ENCODE results near the gene NAALADL2. TPM values are rescaled to one million over a fixed set of nuclear protein-coding genes. Genes with fewer than 3 reads are reported as not detected.

The NAALADL2 gene
- total RNA-seq, 2 experiments from 2014 or later, result 0.27 TPM; not detected in 1

GRCh38 chr3:175233957-175234940, 375.1 kb downstream of the NAALADL2 start:
- intact Hi-C loops (cut with DNase I, micrococcal nuclease), result no loop called here
- ChIA-PET POLR2A (no interaction called here), CTCF (no interaction called here)
- H3K9me3 Mint-ChIP-seq (ENCODE audit: low read depth), result no peaks in the 10 kb centered on the region
- H3K4me1 Mint-ChIP-seq, result no peaks in the 10 kb centered on the region
- no peak overlapping the region for H3K4me3 Mint-ChIP-seq
- H3K36me3 Mint-ChIP-seq (ENCODE audit: low read depth), result no peaks in the 10 kb centered on the region
- no peaks in the 10 kb centered on the region for H3K27me3 Mint-ChIP-seq
- DNase-seq (no peak), ATAC-seq (no peak)
- H3K27ac Mint-ChIP-seq, result no peak overlapping the region

DNA sequence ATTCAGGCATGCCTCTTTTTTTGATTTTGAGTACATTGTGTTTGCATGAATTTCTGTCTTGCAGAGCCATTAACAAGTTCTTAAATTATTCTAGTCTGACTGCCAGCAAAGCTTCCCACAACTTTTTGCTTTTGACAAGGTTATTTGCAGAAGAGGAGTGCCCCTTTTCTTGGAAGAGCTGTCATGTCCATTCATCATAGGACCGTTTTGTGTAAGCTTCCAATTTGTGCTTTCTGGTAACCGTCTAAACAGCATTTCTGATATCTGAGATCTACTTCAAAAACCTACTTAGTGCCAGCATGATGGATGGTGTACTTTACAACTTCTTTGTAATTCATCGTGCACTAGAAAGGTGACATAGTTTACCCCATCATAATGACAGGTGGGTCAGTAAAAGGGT, 379.7 kb downstream of the NAALADL2 start:
- H3K4me3 Mint-ChIP-seq, result no peak overlapping the region
- DNase-seq, result no peak
- H3K27ac Mint-ChIP-seq, result no peak overlapping the region
- no peaks in the 10 kb centered on the region for H3K9me3 Mint-ChIP-seq (ENCODE audit: low read depth)
- CTCF ChIA-PET, result interaction anchor here (0.5 kb wide), 1 partner anchor 797 kb away, joined by 3 read pairs; no protein-coding TSS in a partner anchor
- POLR2A ChIA-PET, result no interaction called here
- no peaks in the 10 kb centered on the region for H3K36me3 Mint-ChIP-seq (ENCODE audit: low read depth)
- no peaks in the 10 kb centered on the region for H3K27me3 Mint-ChIP-seq
- intact Hi-C loops (cut with DNase I, micrococcal nuclease), result no loop called here
- ATAC-seq, result no peak
- no peaks in the 10 kb centered on the region for H3K4me1 Mint-ChIP-seq

- ChIA-PET POLR2A (no interaction called here), CTCF (no interaction called here)
- Mint-ChIP-seq H3K4me3 (no peak overlapping the region), H3K9me3 (ENCODE audit: low read depth) (no peaks in the 10 kb centered on the region), H3K27ac (no peak overlapping the region), H3K36me3 (ENCODE audit: low read depth) (no peaks in the 10 kb centered on the region), H3K27me3 (no peaks in the 10 kb centered on the region), H3K4me1 (no peaks in the 10 kb centered on the region)
- DNase-seq (no peak), ATAC-seq (no peak)
- intact Hi-C loops (cut with DNase I, micrococcal nuclease), result no loop called here
Observed at GRCh38 chr3:175240921-175241320, 381.8 kb downstream of the NAALADL2 start.

DNA sequence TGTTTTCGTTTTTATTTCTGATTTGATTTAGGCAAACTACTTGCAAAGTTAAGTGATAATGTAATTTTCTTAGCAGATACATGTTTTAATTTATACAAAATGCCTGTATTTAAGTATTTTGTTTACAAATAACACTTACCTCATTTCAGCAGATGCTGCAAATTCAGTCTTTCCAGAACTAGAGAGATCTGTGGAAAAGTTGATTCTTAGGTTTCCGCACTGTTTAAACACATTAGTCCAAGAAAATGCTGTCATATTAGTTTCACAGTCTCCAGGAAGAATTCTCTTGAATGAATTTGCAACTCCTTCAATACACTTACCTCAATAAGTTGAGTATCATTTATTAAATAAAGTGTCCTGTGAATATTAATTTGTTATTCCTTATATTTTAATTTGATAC, 383.1 kb downstream of the NAALADL2 start:
- no peak overlapping the region for H3K4me3 Mint-ChIP-seq
- intact Hi-C loops (cut with DNase I, micrococcal nuclease), result no loop called here
- H3K27ac Mint-ChIP-seq, result no peak overlapping the region
- H3K27me3 Mint-ChIP-seq, result no peaks in the 10 kb centered on the region
- ChIA-PET CTCF (no interaction called here), POLR2A (no interaction called here)
- no peaks in the 10 kb centered on the region for H3K36me3 Mint-ChIP-seq (ENCODE audit: low read depth)
- H3K4me1 Mint-ChIP-seq, result no peaks in the 10 kb centered on the region
- no peak for ATAC-seq
- no peaks in the 10 kb centered on the region for H3K9me3 Mint-ChIP-seq (ENCODE audit: low read depth)
- DNase-seq, result no peak

- POLR2A ChIA-PET, result no interaction called here
- intact Hi-C loops (cut with DNase I, micrococcal nuclease), result no loop called here
Observed at GRCh38 chr3:175246234-175246633, 387.1 kb downstream of the NAALADL2 start.

DNA sequence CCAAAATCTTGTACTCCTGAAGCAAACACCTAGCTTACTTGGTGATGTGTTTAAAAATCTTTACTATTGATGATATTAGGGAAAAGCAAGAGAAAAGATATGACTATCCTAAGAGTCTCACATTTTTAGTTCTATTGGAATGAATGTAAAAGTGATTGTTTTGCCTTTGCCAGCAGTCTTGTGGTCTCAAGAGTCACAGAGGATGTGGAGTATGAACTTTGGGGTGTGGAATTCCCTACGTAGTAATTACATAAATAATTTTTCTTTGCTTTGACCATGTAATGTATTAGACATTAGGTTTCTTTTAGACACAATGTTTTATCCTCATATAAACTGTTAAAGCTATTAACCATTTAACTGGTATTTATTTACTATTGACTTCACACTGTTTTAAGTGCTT, 387.6 kb downstream of the NAALADL2 start:
- H3K4me1 Mint-ChIP-seq, result no peaks in the 10 kb centered on the region
- no peak overlapping the region for H3K27ac Mint-ChIP-seq
- H3K36me3 Mint-ChIP-seq (ENCODE audit: low read depth), result no peaks in the 10 kb centered on the region
- ChIA-PET CTCF (no interaction called here), POLR2A (no interaction called here)
- H3K4me3 Mint-ChIP-seq, result no peak overlapping the region
- DNase-seq (no peak), ATAC-seq (no peak)
- H3K9me3 Mint-ChIP-seq (ENCODE audit: low read depth), result no peaks in the 10 kb centered on the region
- intact Hi-C loops (cut with DNase I, micrococcal nuclease), result no loop called here
- H3K27me3 Mint-ChIP-seq, result no peaks in the 10 kb centered on the region

More at GRCh38 chr3:175246234-175246633, 387.1 kb downstream of the NAALADL2 start:
- CTCF ChIA-PET, result no interaction called here
- DNase-seq, result no peak
- no peaks in the 10 kb centered on the region for H3K9me3 Mint-ChIP-seq (ENCODE audit: low read depth)
- H3K4me3 Mint-ChIP-seq, result no peak overlapping the region
- no peak overlapping the region for H3K27ac Mint-ChIP-seq
- no peak for ATAC-seq
- no peaks in the 10 kb centered on the region for H3K4me1 Mint-ChIP-seq
- no peaks in the 10 kb centered on the region for H3K36me3 Mint-ChIP-seq (ENCODE audit: low read depth)
- H3K27me3 Mint-ChIP-seq, result no peaks in the 10 kb centered on the region

- ATAC-seq (no peak), DNase-seq (no peak)
- Mint-ChIP-seq H3K4me1 (no peaks in the 10 kb centered on the region), H3K4me3 (no peak overlapping the region), H3K36me3 (ENCODE audit: low read depth) (no peaks in the 10 kb centered on the region), H3K27me3 (no peaks in the 10 kb centered on the region), H3K27ac (no peak overlapping the region), H3K9me3 (ENCODE audit: low read depth) (no peaks in the 10 kb centered on the region)
- ChIA-PET POLR2A (interaction anchor here (0.7 kb wide), 1 partner anchor 216 kb away, joined by 3 read pairs; no protein-coding TSS in a partner anchor), CTCF (no interaction called here)
- intact Hi-C loops (cut with DNase I, micrococcal nuclease), result no loop called here
Observed at GRCh38 chr3:175247629-175248028, 388.5 kb downstream of the NAALADL2 start.

GRCh38 chr3:175248832-175249231, 389.7 kb downstream of the NAALADL2 start:
- no peak for ATAC-seq
- H3K4me3 Mint-ChIP-seq, result no peak overlapping the region
- H3K4me1 Mint-ChIP-seq, result no peaks in the 10 kb centered on the region
- DNase-seq, result no peak
- intact Hi-C loops (cut with DNase I, micrococcal nuclease), result no loop called here
- ChIA-PET POLR2A (no interaction called here), CTCF (no interaction called here)
- H3K27ac Mint-ChIP-seq, result no peak overlapping the region
- H3K36me3 Mint-ChIP-seq (ENCODE audit: low read depth), result no peaks in the 10 kb centered on the region
- no peaks in the 10 kb centered on the region for H3K9me3 Mint-ChIP-seq (ENCODE audit: low read depth)
- no peaks in the 10 kb centered on the region for H3K27me3 Mint-ChIP-seq

DNA sequence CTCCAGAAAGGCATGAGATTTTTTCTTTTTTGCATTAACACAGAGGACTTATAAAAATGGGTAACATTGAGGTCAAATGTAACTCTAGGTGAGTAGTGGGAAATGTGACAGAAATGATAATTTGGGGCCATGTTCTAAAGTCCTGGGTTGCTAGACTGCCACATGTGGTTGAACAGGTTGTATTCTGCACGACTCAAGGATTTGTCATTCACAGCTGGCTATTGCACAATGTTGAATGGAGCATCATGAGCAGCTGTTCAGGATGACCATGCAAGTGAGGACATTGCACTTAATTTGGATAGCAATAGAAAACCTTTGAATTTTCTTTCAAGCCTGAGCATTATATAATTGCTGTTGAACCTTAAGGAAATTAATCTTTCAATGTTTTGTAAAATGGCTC, 396.6 kb downstream of the NAALADL2 start:
- CTCF ChIA-PET, result no interaction called here
- Mint-ChIP-seq H3K27me3 (no peaks in the 10 kb centered on the region), H3K27ac (no peak overlapping the region), H3K4me3 (no peak overlapping the region), H3K9me3 (ENCODE audit: low read depth) (no peaks in the 10 kb centered on the region), H3K4me1 (no peaks in the 10 kb centered on the region), H3K36me3 (ENCODE audit: low read depth) (no peaks in the 10 kb centered on the region)
- intact Hi-C loops (cut with DNase I, micrococcal nuclease), result no loop called here
- ATAC-seq (no peak), DNase-seq (no peak)
- POLR2A ChIA-PET, result no interaction called here

DNA sequence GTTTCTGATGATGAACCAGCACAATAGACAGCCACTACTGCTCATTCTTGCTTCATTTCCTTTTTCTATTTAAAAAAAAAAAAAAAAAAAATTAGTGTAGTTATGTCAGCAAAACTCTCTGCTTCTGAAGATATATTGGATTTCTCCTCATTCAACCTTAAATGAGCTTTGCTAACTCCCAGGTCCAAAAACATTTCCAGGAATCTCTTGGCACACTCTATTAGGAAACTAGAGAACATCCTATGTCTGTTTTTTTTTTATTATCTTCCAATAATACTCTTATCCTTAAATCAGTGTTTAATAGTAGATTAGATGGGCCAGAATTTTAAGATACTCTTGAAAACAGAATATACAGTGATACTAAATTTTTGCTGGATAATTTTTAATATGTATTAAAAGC, 398.0 kb downstream of the NAALADL2 start:
- no peaks in the 10 kb centered on the region for H3K9me3 Mint-ChIP-seq (ENCODE audit: low read depth)
- no peaks in the 10 kb centered on the region for H3K36me3 Mint-ChIP-seq (ENCODE audit: low read depth)
- ATAC-seq (no peak), DNase-seq (no peak)
- no peak overlapping the region for H3K4me3 Mint-ChIP-seq
- H3K4me1 Mint-ChIP-seq, result no peaks in the 10 kb centered on the region
- H3K27me3 Mint-ChIP-seq, result no peaks in the 10 kb centered on the region
- intact Hi-C loops (cut with DNase I, micrococcal nuclease), result no loop called here
- ChIA-PET CTCF (no interaction called here), POLR2A (no interaction called here)
- no peak overlapping the region for H3K27ac Mint-ChIP-seq

DNA sequence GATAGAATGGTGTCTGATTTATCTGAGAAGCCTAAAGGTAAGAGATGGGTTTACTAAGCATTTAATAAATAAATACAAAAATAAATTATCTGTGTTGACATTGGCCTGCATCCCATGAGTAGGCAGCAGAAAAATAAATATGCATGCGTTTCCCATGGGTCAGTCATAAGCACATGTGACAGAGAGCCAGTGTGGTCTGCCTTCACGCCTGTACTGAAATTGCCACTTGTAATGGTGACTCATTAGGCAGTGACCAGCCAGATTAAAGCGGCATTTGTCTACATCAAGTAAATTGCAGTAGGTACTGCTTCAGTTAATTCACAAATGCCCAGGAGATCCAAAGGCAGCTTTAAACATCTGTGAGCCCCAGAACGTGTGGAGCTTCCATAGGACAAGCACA, 399.6 kb downstream of the NAALADL2 start:
- POLR2A ChIA-PET, result no interaction called here
- intact Hi-C loops (cut with DNase I, micrococcal nuclease), result no loop called here
- Mint-ChIP-seq H3K27me3 (no peaks in the 10 kb centered on the region), H3K4me3 (no peak overlapping the region), H3K27ac (no peak overlapping the region), H3K4me1 (no peaks in the 10 kb centered on the region), H3K9me3 (ENCODE audit: low read depth) (no peaks in the 10 kb centered on the region), H3K36me3 (ENCODE audit: low read depth) (no peaks in the 10 kb centered on the region)
- no peak for ATAC-seq
- CTCF ChIA-PET, result no interaction called here
- DNase-seq, result no peak

DNA sequence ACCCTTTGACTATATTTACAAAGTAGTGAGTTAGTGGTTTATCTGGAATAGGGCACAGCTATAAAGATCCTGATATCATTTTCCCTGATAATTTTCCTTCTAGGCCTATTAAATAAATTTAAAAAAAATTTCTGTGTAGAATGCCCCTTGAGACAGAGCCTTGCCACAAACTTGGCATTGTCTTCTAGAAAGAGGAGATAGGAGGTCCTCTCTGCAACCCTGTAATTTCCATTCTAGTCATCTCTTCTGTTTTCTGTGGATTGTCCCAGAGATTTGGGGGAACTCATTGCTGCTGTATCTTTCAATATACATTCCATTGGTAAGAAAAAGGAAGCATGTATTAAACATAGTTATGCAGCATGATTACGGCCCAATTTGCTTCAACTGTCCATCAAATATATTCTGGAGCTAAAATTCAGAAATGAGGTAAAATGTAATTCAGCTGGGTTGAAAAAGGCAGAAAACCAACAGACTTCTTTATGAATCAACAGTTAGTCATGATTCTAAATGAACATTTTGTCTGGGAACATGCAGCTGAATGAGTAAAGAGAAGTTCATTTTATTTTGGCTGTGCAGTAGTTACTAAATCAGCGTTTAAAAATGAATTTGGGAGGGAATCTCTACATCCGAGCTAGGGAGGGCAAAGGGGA, 401.1 kb downstream of the NAALADL2 start:
- Mint-ChIP-seq H3K9me3 (ENCODE audit: low read depth) (no peaks in the 10 kb centered on the region), H3K27ac (no peak overlapping the region), H3K4me1 (no peaks in the 10 kb centered on the region), H3K4me3 (no peak overlapping the region), H3K27me3 (no peaks in the 10 kb centered on the region), H3K36me3 (ENCODE audit: low read depth) (no peaks in the 10 kb centered on the region)
- ATAC-seq (no peak), DNase-seq (no peak)
- intact Hi-C loops (cut with DNase I, micrococcal nuclease), result no loop called here
- ChIA-PET POLR2A (no interaction called here), CTCF (interaction anchor here (0.7 kb wide), 1 partner anchor 617 kb away, joined by 3 read pairs; no protein-coding TSS in a partner anchor)
